H9 (cell line): ENCODE measurements around the gene HUWE1. TPM values are rescaled to one million over a fixed set of nuclear protein-coding genes. Genes with fewer than 3 reads are reported as not detected.

Experiments
- DNase-seq: peaks from one replicate; pipeline ENCODE4 v3.0.0-alpha.2; 2017
- H2AFZ ChIP-seq: one replicate; pipeline ENCODE4 v1.6.1; 2013; ENCODE audit warnings: mild to moderate bottlenecking, low read length, control low read depth, moderate library complexity
- H2AK5ac ChIP-seq: 2 replicates; pipeline ENCODE4 v1.6.1; 2013; ENCODE audit warnings: low read length, control low read depth, mixed read lengths; ENCODE audit not compliant: insufficient read length
- H2BK120ac ChIP-seq: one replicate; pipeline ENCODE4 v1.6.1; 2013; ENCODE audit warnings: low read depth, mild to moderate bottlenecking, low read length, control low read depth, inconsistent platforms; ENCODE audit not compliant: poor library complexity, severe bottlenecking
- H2BK12ac ChIP-seq: 2 replicates; pipeline ENCODE4 v1.6.1; 2013; ENCODE audit warnings: low read length, control low read depth, mixed read lengths, low read depth; ENCODE audit not compliant: insufficient read length
- H2BK15ac ChIP-seq: 2 replicates; pipeline ENCODE4 v1.6.1; 2013; ENCODE audit warnings: low read depth, low read length, control low read depth
- H2BK20ac ChIP-seq: one replicate; pipeline ENCODE4 v1.6.1; 2013; ENCODE audit warnings: low read depth, mild to moderate bottlenecking, low read length, control low read depth, inconsistent platforms; ENCODE audit not compliant: poor library complexity, severe bottlenecking
- H2BK5ac ChIP-seq: 2 replicates; pipeline ENCODE4 v1.6.1; 2013; ENCODE audit warnings: low read length, control low read depth, mixed read lengths; ENCODE audit not compliant: insufficient read length
- H3K14ac ChIP-seq: 2 replicates; pipeline ENCODE4 v1.6.1; 2013; ENCODE audit warnings: low read length, control low read depth; ENCODE audit not compliant: insufficient read depth
- H3K18ac ChIP-seq: 2 replicates; pipeline ENCODE4 v1.6.1; 2013; ENCODE audit warnings: low read depth, mild to moderate bottlenecking, mixed read lengths, low read length, control low read depth; ENCODE audit not compliant: insufficient read length
- H3K23ac ChIP-seq: 2 replicates; pipeline ENCODE4 v1.6.1; 2013; ENCODE audit warnings: low read length, control low read depth, mixed read lengths, low read depth; ENCODE audit not compliant: insufficient read length
- H3K23me2 ChIP-seq: 2 replicates; pipeline ENCODE4 v1.6.1; 2013; ENCODE audit warnings: low read depth, mild to moderate bottlenecking, mixed read lengths, low read length, control low read depth; ENCODE audit not compliant: insufficient read length, poor library complexity, severe bottlenecking
- H3K27ac ChIP-seq: 2 replicates; pipeline ENCODE4 v1.5.1; 2013; ENCODE audit warnings: low read length, control low read depth, mixed read lengths, low read depth; ENCODE audit not compliant: insufficient read length
- H3K27me3 ChIP-seq: 2 replicates; pipeline ENCODE4 v1.6.1; 2013; ENCODE audit warnings: low read length, control low read depth, inconsistent platforms; ENCODE audit not compliant: insufficient read depth
- H3K4ac ChIP-seq: 2 replicates; pipeline ENCODE4 v1.6.1; 2013; ENCODE audit warnings: low read depth, mild to moderate bottlenecking, control low read depth, inconsistent platforms, low read length, moderate library complexity
- H3K4me1 ChIP-seq: 2 replicates; pipeline ENCODE4 v1.6.1; 2013; ENCODE audit warnings: low read length, control low read depth, inconsistent platforms; ENCODE audit not compliant: insufficient read depth
- H3K4me2 ChIP-seq: 2 replicates; pipeline ENCODE4 v1.6.1; 2013; ENCODE audit warnings: low read length, control low read depth, mixed read lengths; ENCODE audit not compliant: insufficient read length, insufficient read depth
- H3K56ac ChIP-seq: 2 replicates; pipeline ENCODE4 v1.6.1; 2013; ENCODE audit warnings: low read depth, mild to moderate bottlenecking, mixed read lengths, low read length, control low read depth; ENCODE audit not compliant: insufficient read length
- H3K79me1 ChIP-seq: 2 replicates; pipeline ENCODE4 v1.6.1; 2013; ENCODE audit warnings: low read depth, mild to moderate bottlenecking, moderate library complexity, low read length, control low read depth, inconsistent platforms; ENCODE audit not compliant: insufficient read depth, poor library complexity, severe bottlenecking
- H3K79me2 ChIP-seq: 2 replicates; pipeline ENCODE4 v1.6.1; 2013; ENCODE audit warnings: low read length, control low read depth, inconsistent platforms; ENCODE audit not compliant: insufficient read depth
- H3K9ac ChIP-seq: 2 replicates; pipeline ENCODE4 v1.6.1; 2013; ENCODE audit warnings: low read length, control low read depth, mixed read lengths; ENCODE audit not compliant: insufficient read length; ENCODE audit errors: extremely low read depth
- H3K9me3 ChIP-seq: one replicate; pipeline ENCODE4 v1.6.1; 2013; ENCODE audit warnings: low read depth, low read length, inconsistent platforms; ENCODE audit not compliant: control insufficient read depth
- H3T11ph ChIP-seq: one replicate; pipeline ENCODE4 v1.6.1; 2013; ENCODE audit warnings: mild to moderate bottlenecking, low read length, control low read depth, inconsistent platforms
- H4K20me1 ChIP-seq: one replicate; pipeline ENCODE4 v1.6.1; 2013; ENCODE audit not compliant: control insufficient read depth, insufficient read length, insufficient read depth
- H4K5ac ChIP-seq: 2 replicates; pipeline ENCODE4 v1.6.1; 2013; ENCODE audit warnings: low read depth, mild to moderate bottlenecking, mixed read lengths, low read length, control low read depth; ENCODE audit not compliant: insufficient read length
- H4K8ac ChIP-seq: replicated peaks from 2 replicates; pipeline ENCODE4 v1.6.1; 2013; ENCODE audit warnings: low read length, control low read depth, mixed read lengths, low read depth; ENCODE audit not compliant: insufficient read length
- H4K91ac ChIP-seq: 2 replicates; pipeline ENCODE4 v1.6.1; 2013; ENCODE audit warnings: low read depth, mild to moderate bottlenecking, moderate library complexity, mixed read lengths, low read length, control low read depth; ENCODE audit not compliant: insufficient read length
- H3K27ac Mint-ChIP-seq, 3 experiments: 2 replicates in 2 of 3; 3 replicates in 1 of 3; pipeline ENCODE4 v1.8.0; 2020 to 2021; ENCODE audit warnings: mixed read lengths in 3 of 3, mild to moderate bottlenecking in 1 of 3, moderate library complexity in 1 of 3
- H3K27me3 Mint-ChIP-seq: 2 replicates; pipeline ENCODE4 v1.8.0; 2021; ENCODE audit warnings: low read depth, mild to moderate bottlenecking, moderate library complexity, mixed read lengths
- H3K36me3 Mint-ChIP-seq, 3 experiments: 2 replicates in 2 of 3; 3 replicates in 1 of 3; pipeline ENCODE4 v1.8.0; 2020 to 2021; ENCODE audit warnings: low read depth in 3 of 3, mixed read lengths in 3 of 3; ENCODE audit not compliant: insufficient read depth in 1 of 3
- H3K4me1 Mint-ChIP-seq, 2 experiments: 2 replicates each; pipeline ENCODE4 v1.8.0; 2020; ENCODE audit warnings: mixed read lengths in 2 of 2
- H3K4me3 Mint-ChIP-seq, 2 experiments: 2 replicates in 1 of 2; 3 replicates in 1 of 2; pipeline ENCODE4 v1.8.0; 2020 to 2021; ENCODE audit warnings: mild to moderate bottlenecking in 2 of 2, mixed read lengths in 2 of 2, moderate library complexity in 1 of 2
- H3K9me3 Mint-ChIP-seq, 2 experiments: 2 replicates in 1 of 2; 3 replicates in 1 of 2; pipeline ENCODE4 v1.8.0; 2020; ENCODE audit warnings: mild to moderate bottlenecking in 2 of 2, mixed read lengths in 2 of 2, moderate library complexity in 1 of 2
- CTCF ChIP-seq: fragments of 200-600 bp; sonication (generic); conservative IDR thresholded peaks from 3 replicates; pipeline ENCODE4 v1.8.0; 2021; ENCODE audit warnings: antibody characterized with exemption, mild to moderate bottlenecking
- WGBS: extraction: QIAGEN DNeasy Blood & Tissue Kit; methylation state at CpG from one replicate; pipeline ENCODE4 v1.1.7; 2013; ENCODE audit warnings: missing lambda C conversion rate, low lambda C conversion rate, mixed read lengths; ENCODE audit not compliant: insufficient read length; ENCODE audit errors: extremely low coverage; 5-methylcytosine and 5-hydroxymethylcytosine counted together
- total RNA-seq: library from RNA; stranded (reverse); gene quantifications from 2 replicates; pipeline ENCODE4 v1.2.1, GENCODE V29; 2021

The HUWE1 gene
- total RNA-seq, 1 experiment from 2014 or later = 230 TPM

DNA sequence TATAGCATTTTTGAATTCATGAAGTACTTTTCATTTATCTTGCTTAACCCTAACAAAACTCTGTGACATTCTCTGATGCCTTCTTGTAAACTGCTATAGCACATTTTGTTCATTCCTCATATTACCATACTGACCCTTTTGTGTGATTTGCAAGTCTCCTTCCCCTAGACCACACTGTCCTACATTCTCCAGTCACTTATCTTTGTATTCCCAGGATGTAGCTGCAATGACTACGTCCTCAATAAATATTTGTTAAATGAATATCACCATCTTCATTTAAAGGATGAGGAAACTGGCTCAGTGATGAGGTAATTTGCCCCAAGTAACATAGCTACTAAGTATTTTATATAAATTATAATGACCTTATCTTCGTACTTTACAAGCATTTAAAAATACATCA, 11.9 kb downstream of the HUWE1 start:
- Histone ChIP-seq H3K4me2 (no peak overlapping the region), H3K9ac (no peak overlapping the region), H3K23ac (no peak overlapping the region), H2AFZ (no peak overlapping the region), H3K23me2 (no peaks in the 10 kb centered on the region), H4K5ac (no peak overlapping the region), H3K27me3 (no peaks in the 10 kb centered on the region), H2BK20ac (no peak overlapping the region), H3K4me1 (no peaks in the 10 kb centered on the region), H4K8ac (no peak overlapping the region), H3T11ph (no peak overlapping the region), H3K27ac (no peak overlapping the region), H2BK120ac (no peak overlapping the region), H3K79me2 (peaks cover 7% of the 10 kb centered on the region; the same call in 1 of the 2 replicates), H3K56ac (no peak overlapping the region), H3K4ac (no peak overlapping the region), H4K20me1 (no peaks in the 10 kb centered on the region), H2BK15ac (no peak overlapping the region), H3K79me1 (no peaks in the 10 kb centered on the region), H3K9me3 (peaks cover 15% of the 10 kb centered on the region), H2AK5ac (no peak overlapping the region), H3K14ac (no peak overlapping the region), H2BK12ac (no peak overlapping the region), H3K18ac (no peak overlapping the region), H4K91ac (no peak overlapping the region), H2BK5ac (no peak overlapping the region)
- peaks cover 46 to 56% of the 10 kb centered on the region in 2 experiments for H3K9me3 Mint-ChIP-seq
- WGBS = no CpG with 5 or more reads among the region's 2 CpGs
- H3K27ac Mint-ChIP-seq = no peak overlapping the region
- H3K4me3 Mint-ChIP-seq = no peak overlapping the region; a peak in 1 of 5 replicates
- H3K27me3 Mint-ChIP-seq = no peaks in the 10 kb centered on the region
- TF ChIP-seq CTCF = no peak
- peaks cover 27 to 81% (median 58%) of the 10 kb centered on the region in 3 experiments for H3K36me3 Mint-ChIP-seq
- no peaks in the 10 kb centered on the region for H3K4me1 Mint-ChIP-seq
- DNase-seq = no peak
